GM12878 (cell line): Measurements from ENCODE around the gene PI4K2A. TPM values are rescaled to one million over a fixed set of nuclear protein-coding genes. Genes with fewer than 3 reads are reported as not detected.

Experiments used
- ATAC-seq: fragments of 200-7000 bp; cut with Tn5 transposase; 3 replicates; pipeline ENCODE4 v1.9.1; 2020; ENCODE audit warnings: mild to moderate bottlenecking, moderate library complexity
- BruUV-seq: library from RNA; stranded (reverse); fragments of 400-500 nt; replicated peaks from 2 replicates; lab custom pipeline; 2021; lab: Mats Ljungman, UMichigan
- CTCF ChIA-PET: fragments of 300-600 bp; sonication (Branson Sonifier 250); formaldehyde crosslinking; extraction: SDS; loops from one replicate; lab custom pipeline; 2021; ENCODE audit warnings: inconsistent platforms; lab: Yijun Ruan, JAX
- POLR2A ChIA-PET: fragments of 350-600 bp; formaldehyde crosslinking; extraction: SDS; loops from one replicate; lab custom pipeline; 2021; ENCODE audit warnings: inconsistent platforms; lab: Charles Lee
- RAD21 ChIA-PET: fragments of 300-600 bp; sonication (Branson Sonifier 250); formaldehyde crosslinking; loops from one replicate; lab custom pipeline; 2023; ENCODE audit warnings: antibody characterized with exemption; ENCODE audit not compliant: unreplicated experiment; lab: Charles Lee
- SMC1A ChIA-PET: fragments of 300-600 bp; sonication (Branson Sonifier 250); formaldehyde crosslinking; loops from one replicate; lab custom pipeline; 2023; ENCODE audit not compliant: unreplicated experiment, uncharacterized antibody; lab: Charles Lee
- DNase-seq: peaks from one replicate; pipeline ENCODE4 v3.0.0-alpha.2; 2011; ENCODE audit warnings: low read depth, low spot score
- FAIRE-seq: peaks from 3 replicates; lab custom pipeline; 2011; peaks lifted over from hg19 to GRCh38; lab: Jason Lieb, UNC
- H2AFZ ChIP-seq: 2 replicates; pipeline ENCODE4 v1.6.0; 2011; ENCODE audit warnings: low read depth, low read length, control low read depth; ENCODE audit not compliant: control insufficient read depth
- H3K27ac ChIP-seq: 2 replicates; pipeline ENCODE4 v1.5.1; 2011; ENCODE audit warnings: control low read depth; ENCODE audit not compliant: control insufficient read depth, insufficient read depth
- H3K27me3 ChIP-seq, 2 experiments: replicated peaks in 1 of 2; 2 replicates each; pipeline versions ENCODE4 v1.6.0 to v1.6.1; 2011; ENCODE audit warnings: low read length in 1 of 2; ENCODE audit not compliant: control insufficient read depth in 2 of 2, insufficient read depth in 2 of 2
- H3K36me3 ChIP-seq, 2 experiments: 2 replicates each; pipeline ENCODE4 v1.5.1; 2011; ENCODE audit warnings: low read length in 1 of 2; ENCODE audit not compliant: control insufficient read depth in 2 of 2, insufficient read depth in 2 of 2
- H3K4me1 ChIP-seq: 2 replicates; pipeline ENCODE4 v1.6.1; 2011; ENCODE audit warnings: mild to moderate bottlenecking, low read length, moderate library complexity, mixed read lengths; ENCODE audit not compliant: control insufficient read depth, insufficient read depth
- H3K4me2 ChIP-seq: 2 replicates; pipeline ENCODE4 v1.6.0; 2011; ENCODE audit warnings: control low read depth; ENCODE audit not compliant: control insufficient read depth, insufficient read depth
- H3K4me3 ChIP-seq: fragments of 200-600 bp; sonication (generic); 2 replicates; pipeline ENCODE4 v1.5.1; 2016
- H3K79me2 ChIP-seq: 2 replicates; pipeline ENCODE4 v1.6.0; 2011; ENCODE audit warnings: low read length; ENCODE audit not compliant: control insufficient read depth, insufficient read depth
- H3K9ac ChIP-seq: 2 replicates; pipeline ENCODE4 v1.8.0; 2011; ENCODE audit warnings: low read length, control low read depth, mixed read lengths; ENCODE audit not compliant: control insufficient read depth, insufficient read depth
- H3K9me3 ChIP-seq: replicated peaks from 3 replicates; pipeline ENCODE4 v1.5.1; 2011; ENCODE audit warnings: mild to moderate bottlenecking, low read length; ENCODE audit not compliant: control insufficient read depth, insufficient read depth
- H4K20me1 ChIP-seq: 2 replicates; pipeline ENCODE4 v1.6.0; 2011; ENCODE audit not compliant: control insufficient read depth, insufficient read depth
- CHD1 ChIP-seq: IDR thresholded peaks from 2 replicates; pipeline ENCODE4 v1.6.1; 2012; ENCODE audit warnings: low read depth, low read length, improper control_type of control experiment
- ESRRA ChIP-seq: IDR thresholded peaks from 2 replicates; pipeline ENCODE4 v1.6.1; 2012; ENCODE audit warnings: mild to moderate bottlenecking, low read length, improper control_type of control experiment
- HCFC1 ChIP-seq: fragments of 150-350 bp; IDR thresholded peaks from 2 replicates; pipeline ENCODE4 v1.6.1; 2014; ENCODE audit warnings: low read length
- HDGF ChIP-seq: fragments of 450-650 bp; IDR thresholded peaks from 2 replicates; pipeline ENCODE4 v1.6.1; 2016; ENCODE audit warnings: antibody characterized with exemption
- NR2C1 ChIP-seq: fragments of 450-650 bp; IDR thresholded peaks from 2 replicates; pipeline ENCODE4 v1.6.1; 2017; ENCODE audit warnings: antibody characterized with exemption, mild to moderate bottlenecking, moderate library complexity
- RB1 ChIP-seq: fragments of 450-650 bp; formaldehyde crosslinking; IDR thresholded peaks from 2 replicates; pipeline ENCODE4 v1.6.1; 2017; ENCODE audit warnings: mild to moderate bottlenecking, borderline replicate concordance
- TCF7 ChIP-seq: IDR thresholded peaks from 2 replicates; pipeline ENCODE4 v1.6.1; 2014; ENCODE audit warnings: antibody characterized with exemption, borderline replicate concordance
- WGBS: methylation state at CpG from one replicate; pipeline ENCODE4 v1.1.6; 2016; ENCODE audit warnings: low lambda C conversion rate; ENCODE audit not compliant: insufficient replicate concordance, insufficient coverage; ENCODE audit errors: missing lambda C conversion rate; 5-methylcytosine and 5-hydroxymethylcytosine counted together
- in situ Hi-C: fragments of 300-500 bp; cut with MboI; formaldehyde crosslinking; loops from 9 replicates; pipeline ENCODE4 v1.14.3; 2018; ENCODE audit warnings: mixed read lengths
- intact Hi-C: fragments of 100-400 bp; cut with micrococcal nuclease; formaldehyde crosslinking; loops from one replicate; pipeline ENCODE4 v1.14.2; 2022; ENCODE audit not compliant: unreplicated experiment
- polyA plus RNA-seq, 11 experiments: library from polyadenylated mRNA; depleted of rRNA in 4 of 11; unstranded in 6 of 11; stranded (reverse) in 5 of 11; fragments of >200 nt; fragmentation: Nextera tagmentation in 4 of 11; fragmentation: Illumina TruSeq in 1 of 11; extraction: Ambion mirVana in 4 of 11; extraction: Trizol in 1 of 11; gene quantifications; 1 replicate in 1 of 11; 2 replicates in 10 of 11; pipeline versions ENCODE4 v1.2.1 to v1.2.3, GENCODE V29; 2011 to 2016; ENCODE audit warnings: inconsistent platforms in 2 of 11, missing spikeins in 2 of 11, low read depth in 1 of 11
- total RNA-seq, 4 experiments: library from RNA; depleted of rRNA in 3 of 4; stranded (reverse); fragments of >200 nt in 3 of 4; fragmentation: Illumina TruSeq in 1 of 4; extraction: Trizol in 1 of 4; gene quantifications; 2 replicates each; pipeline versions ENCODE4 v1.2.1 to v1.2.3, GENCODE V29; 2013 to 2021
- TF ChIP-seq, protein P1 (sequence below): fragments of 450-650 bp; IDR thresholded peaks from 2 replicates; pipeline ENCODE4 v1.6.1; 2017; ENCODE audit warnings: mild to moderate bottlenecking
- TF ChIP-seq, protein P2 (sequence below): IDR thresholded peaks from 2 replicates; pipeline ENCODE4 v1.6.1; 2012; ENCODE audit warnings: low read depth, low read length, improper control_type of control experiment

The PI4K2A gene
- total and polyA plus RNA-seq, 10 of the 15 experiments (the other 5 are each of a cell fraction or from before 2014, with no cell fraction given), result 1.5 to 14.5 (median 10.0) TPM

DNA sequence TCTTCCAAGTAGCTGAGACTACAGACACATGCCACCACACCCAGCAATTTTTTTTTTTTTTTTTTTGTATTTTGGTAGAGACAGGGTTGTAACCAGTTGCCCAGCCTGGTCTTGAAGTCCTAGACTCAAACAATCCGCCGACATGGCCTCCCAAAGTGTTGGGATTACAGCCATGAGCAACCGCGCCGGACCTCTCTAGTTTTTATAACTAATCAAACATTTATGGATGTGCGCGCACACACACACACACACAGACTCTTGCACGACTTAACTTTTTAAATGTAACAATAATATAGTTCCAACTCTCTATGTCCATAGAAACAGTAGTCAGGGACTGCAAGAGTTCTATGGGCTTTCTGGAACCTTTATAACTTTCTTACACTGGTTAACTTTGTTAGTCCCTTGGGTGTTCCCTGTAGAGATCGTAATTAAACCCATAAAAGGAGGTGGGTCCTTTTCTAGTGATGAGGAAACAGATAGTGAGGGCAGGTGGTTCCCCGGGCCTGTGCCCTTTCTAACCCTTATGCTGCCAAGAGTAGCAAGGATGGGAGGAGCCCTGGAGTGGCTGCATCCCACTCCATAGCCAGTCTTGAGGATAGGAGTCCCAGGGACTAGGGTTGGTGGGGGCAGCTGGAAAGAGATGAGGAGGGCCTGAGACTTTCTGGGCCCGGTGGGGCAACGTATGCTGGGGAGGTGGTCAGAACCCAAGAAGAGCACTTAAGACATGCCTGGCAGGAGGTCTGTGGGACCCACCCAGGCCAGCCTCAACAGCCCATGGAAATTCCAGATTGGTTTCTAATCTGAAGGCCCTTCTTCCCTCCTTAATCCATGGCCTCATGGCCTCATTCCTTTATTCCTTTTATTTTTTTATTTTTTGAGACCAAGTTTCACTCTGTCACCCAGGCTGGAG is 81.7 kb downstream of the PI4K2A start:
- POLR2A ChIA-PET, result no interaction called here
- TF ChIP-seq, protein P1, sequence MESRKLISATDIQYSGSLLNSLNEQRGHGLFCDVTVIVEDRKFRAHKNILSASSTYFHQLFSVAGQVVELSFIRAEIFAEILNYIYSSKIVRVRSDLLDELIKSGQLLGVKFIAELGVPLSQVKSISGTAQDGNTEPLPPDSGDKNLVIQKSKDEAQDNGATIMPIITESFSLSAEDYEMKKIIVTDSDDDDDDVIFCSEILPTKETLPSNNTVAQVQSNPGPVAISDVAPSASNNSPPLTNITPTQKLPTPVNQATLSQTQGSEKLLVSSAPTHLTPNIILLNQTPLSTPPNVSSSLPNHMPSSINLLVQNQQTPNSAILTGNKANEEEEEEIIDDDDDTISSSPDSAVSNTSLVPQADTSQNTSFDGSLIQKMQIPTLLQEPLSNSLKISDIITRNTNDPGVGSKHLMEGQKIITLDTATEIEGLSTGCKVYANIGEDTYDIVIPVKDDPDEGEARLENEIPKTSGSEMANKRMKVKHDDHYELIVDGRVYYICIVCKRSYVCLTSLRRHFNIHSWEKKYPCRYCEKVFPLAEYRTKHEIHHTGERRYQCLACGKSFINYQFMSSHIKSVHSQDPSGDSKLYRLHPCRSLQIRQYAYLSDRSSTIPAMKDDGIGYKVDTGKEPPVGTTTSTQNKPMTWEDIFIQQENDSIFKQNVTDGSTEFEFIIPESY, result no peak
- TF ChIP-seq HCFC1, result no peak
- TF ChIP-seq, protein P2, sequence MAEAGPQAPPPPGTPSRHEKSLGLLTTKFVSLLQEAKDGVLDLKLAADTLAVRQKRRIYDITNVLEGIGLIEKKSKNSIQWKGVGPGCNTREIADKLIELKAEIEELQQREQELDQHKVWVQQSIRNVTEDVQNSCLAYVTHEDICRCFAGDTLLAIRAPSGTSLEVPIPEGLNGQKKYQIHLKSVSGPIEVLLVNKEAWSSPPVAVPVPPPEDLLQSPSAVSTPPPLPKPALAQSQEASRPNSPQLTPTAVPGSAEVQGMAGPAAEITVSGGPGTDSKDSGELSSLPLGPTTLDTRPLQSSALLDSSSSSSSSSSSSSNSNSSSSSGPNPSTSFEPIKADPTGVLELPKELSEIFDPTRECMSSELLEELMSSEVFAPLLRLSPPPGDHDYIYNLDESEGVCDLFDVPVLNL, result no peak
- no peak for TF ChIP-seq ESRRA
- TF ChIP-seq HDGF, result no peak
- TF ChIP-seq NR2C1, result no peak
- no peak for TF ChIP-seq RB1
- no peak for TF ChIP-seq TCF7
- no peak for TF ChIP-seq CHD1
- H4K20me1 ChIP-seq, result no peaks in the 10 kb centered on the region
- BruUV-seq, result no TSS peak
- no peak for DNase-seq
- H3K4me2 ChIP-seq, result no peak overlapping the region
- no peak overlapping the region for H3K4me3 ChIP-seq
- H3K4me1 ChIP-seq, result no peaks in the 10 kb centered on the region
- ATAC-seq, result no peak
- SMC1A ChIA-PET, result interaction anchor here (0.6 kb wide), 1 partner anchor 15 kb away, joined by 3 read pairs; the partner anchor contains the start of gene ZFYVE27
- H3K36me3 ChIP-seq, result no peaks in the 10 kb centered on the region
- in situ Hi-C loops (no loop called here), intact Hi-C loops (no loop called here)
- H3K9me3 ChIP-seq, result no peaks in the 10 kb centered on the region; the same call in 2 of the 3 replicates
- H3K79me2 ChIP-seq, result no peaks in the 10 kb centered on the region
- H2AFZ ChIP-seq, result no peak overlapping the region
- 85% methylated on average over 12 of the region's 12 CpGs for WGBS
- no peak overlapping the region for H3K9ac ChIP-seq
- CTCF ChIA-PET, result interaction anchor here (1.0 to 21.5 kb wide), 3 partner anchors 13 to 150 kb away, joined by 3 to 416 read pairs (median 26); partner anchors contain the start of genes ANKRD2, MARVELD1 and ZFYVE27
- H3K27me3 ChIP-seq, result no peaks in the 10 kb centered on the region
- FAIRE-seq, result no peak
- H3K27ac ChIP-seq, result no peak overlapping the region
- RAD21 ChIA-PET, result interaction anchor here (1.1 kb wide), 1 partner anchor 21 kb away, joined by 3 read pairs; no protein-coding TSS in a partner anchor
